ENCODE data around the gene DDX42. TPM values are rescaled to one million over a fixed set of nuclear protein-coding genes. Genes with fewer than 3 reads are reported as not detected.

DDX42 gene
- total RNA-seq, 6 donors from 2014 or later = 76.8 to 345 (median 87.6) TPM

- WGBS, 2 donors = 93 to 96% methylated on average over 13 of the region's 13 CpGs
- TF ChIP-seq EP300 (IDR thresholded peaks at IDR 0.05) (no peak), POLR2A (IDR thresholded peaks at IDR 0.05) (no peak), POLR2AphosphoS5 (IDR thresholded peaks at IDR 0.05) (no peak), CTCF (IDR thresholded peaks at IDR 0.05) (no peak)
- peaks cover 19 to 26% (median 23%) of the 10 kb centered on the region in 4 donors for H3K4me1 ChIP-seq
- no peaks in the 10 kb centered on the region for H3K9me3 ChIP-seq
- ATAC-seq (ENCODE audit: low FRiP score in 2 of 2) (no peak), DNase-seq (no peak)
- H3K36me3 ChIP-seq = peaks cover 27 to 71% (median 63%) of the 10 kb centered on the region in 4 donors
- H3K27me3 ChIP-seq = no peaks in the 10 kb centered on the region
- no peak overlapping the region for H3K27ac ChIP-seq
- H3K4me3 ChIP-seq = no peak overlapping the region
Measured at GRCh38 chr17:63823659-63824331, 49.8 kb downstream of the DDX42 start.

GRCh38 chr17:63824362-63824761, 50.4 kb downstream of the DDX42 start:
- Histone ChIP-seq H3K9me3 (no peaks in the 10 kb centered on the region), H3K4me1 (peaks cover 24 to 31% (median 29%) of the 10 kb centered on the region in 4 donors), H3K27me3 (no peaks in the 10 kb centered on the region), H3K4me3 (no peak overlapping the region), H3K27ac (no peak overlapping the region), H3K36me3 (peaks cover 26 to 71% (median 61%) of the 10 kb centered on the region in 4 donors)
- TF ChIP-seq CTCF (IDR thresholded peaks at IDR 0.05) (no peak), POLR2AphosphoS5 (IDR thresholded peaks at IDR 0.05) (no peak), POLR2A (IDR thresholded peaks at IDR 0.05) (no peak)
- ATAC-seq (ENCODE audit: low FRiP score in 2 of 2) (no peak), DNase-seq (no peak)
- 95 to 96% methylated on average over 9 of the region's 9 CpGs for WGBS, 2 donors

DNA sequence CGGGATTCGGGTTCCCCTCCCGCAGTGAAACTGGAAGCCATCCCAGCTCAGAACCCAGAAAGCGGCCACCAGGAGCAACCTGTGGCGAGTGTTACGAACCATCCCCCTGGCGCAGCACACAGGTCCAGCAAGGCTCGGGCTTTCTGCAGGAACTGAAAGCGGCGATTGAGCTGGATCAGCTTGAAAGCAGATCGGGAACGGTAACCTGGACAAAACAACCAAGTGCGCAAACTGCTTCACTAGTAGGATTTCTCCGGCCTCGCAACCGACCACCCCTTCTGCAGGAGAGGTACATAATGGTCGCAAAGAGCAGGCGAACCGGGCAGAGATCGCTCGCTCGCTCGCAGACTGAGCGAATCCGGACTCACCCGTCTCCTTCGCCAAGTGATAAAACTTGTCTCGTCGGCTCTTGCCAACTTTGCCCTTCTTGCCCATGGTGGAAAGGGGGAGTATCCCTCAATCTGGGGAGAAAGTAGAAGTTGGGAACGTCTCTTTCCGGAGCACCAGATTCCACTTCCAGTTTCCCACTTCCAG, 52.6 kb downstream of the DDX42 start:
- Histone ChIP-seq H3K9me3 (no peaks in the 10 kb centered on the region), H3K4me1 (peaks cover 24 to 36% (median 28%) of the 10 kb centered on the region in 4 donors), H3K27ac (peak overlapping the region; percentile 89 to 95 (median 94)), H3K4me3 (peak overlapping the region; percentile 67 to 90 (median 81)), H3K36me3 (peaks cover 37 to 71% (median 61%) of the 10 kb centered on the region in 4 donors), H3K27me3 (no peaks in the 10 kb centered on the region)
- TF ChIP-seq POLR2A (IDR thresholded peaks at IDR 0.05) = no peak
- no peak for TF ChIP-seq CTCF (IDR thresholded peaks at IDR 0.05)
- no peak for TF ChIP-seq POLR2AphosphoS5 (IDR thresholded peaks at IDR 0.05)
- no peak for TF ChIP-seq EP300 (IDR thresholded peaks at IDR 0.05)
- WGBS, 2 donors = 0% methylated on average over 8 to 30 of the region's 31 CpGs
- peak in 1 of 2 donors; percentile 2 for ATAC-seq (ENCODE audit: low FRiP score in 2 of 2)
- peak in 1 of 2 donors; percentile 37 for DNase-seq

DNA sequence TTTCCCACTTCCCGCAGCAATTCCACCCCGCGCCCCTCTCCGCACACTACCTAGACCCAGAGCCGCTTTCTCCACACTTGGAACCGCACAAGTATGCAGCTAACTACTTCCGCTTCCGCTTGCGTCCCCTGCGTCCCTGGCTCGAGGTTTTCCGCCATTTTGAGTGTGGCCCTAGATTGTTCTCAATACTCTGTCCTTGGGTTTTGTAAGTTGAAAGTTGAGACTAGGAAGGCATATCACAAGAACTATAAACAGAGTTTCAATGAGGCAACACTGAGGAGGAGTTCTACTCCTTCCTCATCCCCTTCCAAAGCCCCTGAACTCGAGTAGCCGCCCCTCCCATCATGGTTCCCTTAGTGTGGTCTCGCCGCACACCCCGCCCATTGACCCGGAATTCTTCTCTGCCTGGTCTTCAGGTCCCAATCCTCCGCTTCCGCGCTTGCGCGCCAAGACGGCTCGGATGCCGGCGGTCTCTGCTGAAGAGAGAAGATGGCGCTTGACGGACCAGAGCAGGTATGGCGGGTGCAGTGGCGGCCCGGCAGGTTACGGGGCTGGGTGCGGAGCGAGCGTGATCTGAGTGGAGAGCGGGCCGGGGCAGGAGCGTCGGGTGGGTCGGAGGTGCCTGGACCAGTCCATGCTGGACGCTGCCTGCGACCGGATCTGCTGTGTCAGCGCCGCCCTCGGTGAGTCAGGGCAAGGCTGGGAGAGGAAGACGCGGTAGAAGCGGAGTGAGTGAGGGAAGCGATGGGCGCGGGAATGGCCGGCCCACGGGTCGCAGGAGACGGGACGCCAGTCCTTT, 53.2 kb downstream of the DDX42 start, which contains the start of the genes FTSJ3 and PSMC5:
Gene FTSJ3 (minus strand): TSS at position 662 of the 799 bp plus-strand sequence. CDS start 761 bp downstream, outside the sequence.
Gene PSMC5 (plus strand): TSS at position 430 of the 799 bp plus-strand sequence. CDS start 60 bp downstream, at position 490.
- TF ChIP-seq CTCF (IDR thresholded peaks at IDR 0.05) (peak; percentile 29 to 84 (median 72)), POLR2AphosphoS5 (IDR thresholded peaks at IDR 0.05) (peak; percentile 93 to 96), EP300 (IDR thresholded peaks at IDR 0.05) (peak in 1 of 4 donors; percentile 84), POLR2A (IDR thresholded peaks at IDR 0.05) (peak in 3 of 4 donors; percentile 39 to 92 (median 63))
- 0 to 1% methylated on average over 37 to 58 of the region's 58 CpGs for WGBS, 2 donors
- Histone ChIP-seq H3K27me3 (no peaks in the 10 kb centered on the region), H3K36me3 (peaks cover 39 to 71% (median 61%) of the 10 kb centered on the region in 4 donors), H3K27ac (peak within 1 kb of the TSS; percentile 89 to 95 (median 94)), H3K4me1 (peaks cover 24 to 36% (median 28%) of the 10 kb centered on the region in 4 donors), H3K4me3 (peak within 1 kb of the TSS; percentile 67 to 90 (median 81)), H3K9me3 (no peaks in the 10 kb centered on the region)
- peak; percentile 97 for ATAC-seq (ENCODE audit: low FRiP score in 2 of 2)
- DNase-seq = peak; percentile 96 to 97

All from upper lobe of left lung (tissue), 6 donors.